ENCODE data around the gene ASIC4.

ASIC4 gene

GRCh38 chr2:219552382-219553167 is 38.3 kb downstream of the ASIC4 start:
- TF ChIP-seq CTCF (IDR thresholded peaks at IDR 0.05; ENCODE audit: low read depth, low read length): no peak
- peak overlapping the region; percentile 57 to 69 for H3K4me3 ChIP-seq (replicated peaks in 1 of 2; ENCODE audit: low read depth in 2 of 2, low read length in 2 of 2)
- DNase-seq (ENCODE audit: low read depth in 2 of 2): peak; percentile 75 to 83

- no peak for TF ChIP-seq CTCF (IDR thresholded peaks at IDR 0.05; ENCODE audit: low read depth, low read length)
- H3K4me3 ChIP-seq (replicated peaks in 1 of 2; ENCODE audit: low read depth in 2 of 2, low read length in 2 of 2): peak overlapping the region; percentile 57 to 69
- no peak for DNase-seq (ENCODE audit: low read depth in 2 of 2)
Observed at GRCh38 chr2:219553168-219553417, 38.8 kb downstream of the ASIC4 start.

GRCh38 chr2:219553463-219553963 is 39.2 kb downstream of the ASIC4 start:
- H3K4me3 ChIP-seq (replicated peaks in 1 of 2; ENCODE audit: low read depth in 2 of 2, low read length in 2 of 2): no peak overlapping the region
- DNase-seq (ENCODE audit: low read depth in 2 of 2): no peak
- no peak for TF ChIP-seq CTCF (IDR thresholded peaks at IDR 0.05; ENCODE audit: low read depth, low read length)

GRCh38 chr2:219554350-219554749 is 40.1 kb downstream of the ASIC4 start:
- DNase-seq (ENCODE audit: low read depth in 2 of 2): no peak
- H3K4me3 ChIP-seq (replicated peaks in 1 of 2; ENCODE audit: low read depth in 2 of 2, low read length in 2 of 2): no peak overlapping the region

GRCh38 chr2:219555956-219556355 is 41.7 kb downstream of the ASIC4 start:
- no peak overlapping the region for H3K4me3 ChIP-seq (replicated peaks in 1 of 2; ENCODE audit: low read depth in 2 of 2, low read length in 2 of 2)
- TF ChIP-seq CTCF (IDR thresholded peaks at IDR 0.05; ENCODE audit: low read depth, low read length): no peak
- no peak for DNase-seq (ENCODE audit: low read depth in 2 of 2)

More at GRCh38 chr2:219554350-219554749, 40.1 kb downstream of the ASIC4 start:
- TF ChIP-seq CTCF (IDR thresholded peaks at IDR 0.05; ENCODE audit: low read depth, low read length): no peak

- no peak for DNase-seq (ENCODE audit: low read depth in 2 of 2)
- H3K4me3 ChIP-seq (replicated peaks in 1 of 2; ENCODE audit: low read depth in 2 of 2, low read length in 2 of 2): no peak overlapping the region
- TF ChIP-seq CTCF (IDR thresholded peaks at IDR 0.05; ENCODE audit: low read depth, low read length): no peak
Observed at GRCh38 chr2:219556413-219556812, 42.1 kb downstream of the ASIC4 start.

GRCh38 chr2:219557320-219557719 is 43.0 kb downstream of the ASIC4 start:
- TF ChIP-seq CTCF (IDR thresholded peaks at IDR 0.05; ENCODE audit: low read depth, low read length): no peak

More at GRCh38 chr2:219557320-219557719, 43.0 kb downstream of the ASIC4 start:
- no peak for DNase-seq (ENCODE audit: low read depth in 2 of 2)
- no peak overlapping the region for H3K4me3 ChIP-seq (replicated peaks in 1 of 2; ENCODE audit: low read depth in 2 of 2, low read length in 2 of 2)

Data from cardiac fibroblast (primary cell).